A673 (cell line): ENCODE results near the gene UTP4.

Experiments used
- CTCF ChIP-seq: fragments of 300-800, 200-600 bp; sonication (generic); conservative IDR thresholded peaks from 2 replicates; pipeline ENCODE4 v1.5.1; 2017; ENCODE audit warnings: low read depth, mild to moderate bottlenecking, antibody characterized with exemption, low read length, moderate library complexity, mixed read lengths
- EZH2 ChIP-seq: fragments of 200-600 bp; sonication (generic); IDR thresholded peaks from 2 replicates; pipeline ENCODE4 v1.6.1; 2017; ENCODE audit warnings: borderline replicate concordance, low read depth, mild to moderate bottlenecking, mixed read lengths, antibody characterized with exemption, low read length; ENCODE audit not compliant: poor library complexity, severe bottlenecking

- TF ChIP-seq CTCF (no peak), EZH2 (no peak)
Observed at GRCh38 chr16:69191136-69191535, 58.7 kb downstream of the UTP4 start.
